ENCODE measurements around the gene FAM163A.

- TF ChIP-seq CTCF (IDR thresholded peaks at IDR 0.05) (no peak), POLR2A (IDR thresholded peaks at IDR 0.05) (no peak)
Measured at GRCh38 chr1:179818743-179819173, 75.7 kb downstream of the FAM163A start.

All from uterus (tissue), 2 donors.